Neural cell (in vitro differentiated cells): Measurements from ENCODE around the gene S1PR2. TPM values are rescaled to one million over a fixed set of nuclear protein-coding genes. Genes with fewer than 3 reads are reported as not detected.

Source experiments
- H2AFZ ChIP-seq: fragments of 200-600, 300-800 bp; sonication (generic), shearing (Covaris generic); 2 replicates; pipeline ENCODE4 v1.6.0; 2014; ENCODE audit warnings: low read depth, mild to moderate bottlenecking, antibody characterized with exemption, low read length, moderate library complexity
- H3F3A ChIP-seq: fragments of 200-600 bp; shearing (Covaris generic); 2 replicates; pipeline ENCODE4 v1.6.1; 2016; ENCODE audit warnings: mild to moderate bottlenecking, moderate library complexity, mixed read lengths, antibody characterized with exemption, low read length; ENCODE audit not compliant: insufficient read depth, poor library complexity, severe bottlenecking
- H3K27ac ChIP-seq: fragments of 200-600, 300-800 bp; sonication (generic), shearing (Covaris generic); 2 replicates; pipeline ENCODE4 v1.5.1; 2014; ENCODE audit warnings: mild to moderate bottlenecking, low read length, moderate library complexity
- H3K27me3 ChIP-seq: fragments of 300-800, 200-600 bp; sonication (generic), shearing (Covaris generic); 2 replicates; pipeline ENCODE4 v1.6.0; 2014; ENCODE audit warnings: mild to moderate bottlenecking, low read depth, low read length, moderate library complexity; ENCODE audit not compliant: insufficient read depth
- H3K36me3 ChIP-seq: fragments of 300-800, 200-600 bp; sonication (generic), shearing (Covaris generic); 2 replicates; pipeline ENCODE4 v1.5.1; 2014; ENCODE audit warnings: mild to moderate bottlenecking, antibody characterized with exemption, low read length, moderate library complexity; ENCODE audit not compliant: insufficient read depth
- H3K4me2 ChIP-seq: fragments of 300-800, 200-600 bp; sonication (generic), shearing (Covaris generic); 2 replicates; pipeline ENCODE4 v1.6.0; 2014; ENCODE audit warnings: mild to moderate bottlenecking, low read length
- H3K4me3 ChIP-seq: fragments of 300-800, 200-600 bp; sonication (generic), shearing (Covaris generic); 2 replicates; pipeline ENCODE4 v1.5.1; 2014; ENCODE audit warnings: mild to moderate bottlenecking, low read length, moderate library complexity
- H3K79me2 ChIP-seq: fragments of 200-600 bp; shearing (Covaris generic); replicated peaks from 2 replicates; pipeline ENCODE4 v1.6.0; 2014; ENCODE audit warnings: mild to moderate bottlenecking, low read length, moderate library complexity; ENCODE audit not compliant: insufficient read depth
- H3K9ac ChIP-seq: fragments of 300-800, 200-600 bp; sonication (generic), shearing (Covaris generic); 2 replicates; pipeline ENCODE4 v1.6.1; 2016; ENCODE audit warnings: mild to moderate bottlenecking, low read length, mixed read lengths
- H3K9me2 ChIP-seq: fragments of 200-600 bp; shearing (Covaris generic); 2 replicates; pipeline ENCODE4 v1.6.1; 2016; ENCODE audit warnings: mild to moderate bottlenecking, low read length, mixed read lengths; ENCODE audit not compliant: insufficient read depth
- H3K9me3 ChIP-seq: fragments of 200-600, 300-800 bp; sonication (generic), shearing (Covaris generic); 2 replicates; pipeline ENCODE4 v1.6.1; 2016; ENCODE audit warnings: mild to moderate bottlenecking, mixed run types, low read length, moderate library complexity, mixed read lengths
- H4K20me1 ChIP-seq: fragments of 200-600 bp; shearing (Covaris generic); 2 replicates; pipeline ENCODE4 v1.6.1; 2016; ENCODE audit warnings: mild to moderate bottlenecking, mixed run types; ENCODE audit not compliant: insufficient read depth
- CTCF ChIP-seq: fragments of 450-650 bp; IDR thresholded peaks from 2 replicates; pipeline ENCODE4 v1.5.1; 2014; ENCODE audit warnings: antibody characterized with exemption, mild to moderate bottlenecking, moderate library complexity; ENCODE audit not compliant: poor library complexity, severe bottlenecking
- EP300 ChIP-seq: fragments of 450-650 bp; conservative IDR thresholded peaks from 2 replicates; pipeline ENCODE4 v1.6.1; 2014; ENCODE audit warnings: antibody characterized with exemption, mild to moderate bottlenecking, moderate library complexity; ENCODE audit not compliant: poor library complexity, severe bottlenecking
- EZH2 ChIP-seq: fragments of 200-600, 300-800 bp; shearing (Covaris generic), sonication (generic); IDR thresholded peaks from 2 replicates; pipeline ENCODE4 v1.6.1; 2014; ENCODE audit warnings: antibody characterized with exemption, low read length, borderline replicate concordance, mild to moderate bottlenecking; ENCODE audit not compliant: insufficient read depth, poor library complexity, severe bottlenecking
- MXI1 ChIP-seq: fragments of 450-650 bp; conservative IDR thresholded peaks from 2 replicates; pipeline ENCODE4 v1.6.1; 2014; ENCODE audit warnings: antibody characterized with exemption, mild to moderate bottlenecking; ENCODE audit not compliant: poor library complexity, severe bottlenecking
- POLR2AphosphoS5 ChIP-seq: IDR thresholded peaks from 2 replicates; pipeline ENCODE4 v1.6.1; 2012
- RAD21 ChIP-seq: fragments of 450-650 bp; conservative IDR thresholded peaks from 2 replicates; pipeline ENCODE4 v1.6.1; 2014; ENCODE audit warnings: antibody characterized with exemption, mild to moderate bottlenecking, moderate library complexity
- REST ChIP-seq: IDR thresholded peaks from 2 replicates; pipeline ENCODE4 v1.6.1; 2012; ENCODE audit warnings: borderline replicate concordance
- SMC3 ChIP-seq: fragments of 450-650 bp; conservative IDR thresholded peaks from 2 replicates; pipeline ENCODE4 v1.6.1; 2014; ENCODE audit warnings: antibody characterized with exemption, mild to moderate bottlenecking, moderate library complexity; ENCODE audit not compliant: poor library complexity
- TAF1 ChIP-seq: IDR thresholded peaks from 2 replicates; pipeline ENCODE4 v1.6.1; 2012; ENCODE audit warnings: low read depth
- polyA plus RNA-seq: library from polyadenylated mRNA; depleted of rRNA; stranded (reverse); fragments of >200 nt; gene quantifications from 2 replicates; pipeline ENCODE4 v1.2.3, GENCODE V29; 2014

Gene S1PR2
- polyA plus RNA-seq, 1 donor from 2014 or later = 7.5 TPM

- Histone ChIP-seq H3K79me2 (peaks cover 28% of the 10 kb centered on the region), H3K27me3 (no peaks in the 10 kb centered on the region), H3K9me3 (no peaks in the 10 kb centered on the region), H4K20me1 (no peaks in the 10 kb centered on the region), H3K27ac (no peak overlapping the region), H3F3A (no peaks in the 10 kb centered on the region), H2AFZ (no peak overlapping the region), H3K9ac (no peak overlapping the region), H3K4me3 (no peak overlapping the region), H3K4me2 (no peak overlapping the region), H3K36me3 (no peaks in the 10 kb centered on the region), H3K9me2 (no peaks in the 10 kb centered on the region)
- TF ChIP-seq RAD21 (no peak), CTCF (no peak), POLR2AphosphoS5 (no peak), EP300 (no peak), EZH2 (no peak), MXI1 (no peak)
These were observed 47.2 kb downstream of the S1PR2 start for GRCh38 chr19:10183926-10184325.

- Histone ChIP-seq H3K9ac (no peak overlapping the region), H3K9me2 (no peaks in the 10 kb centered on the region), H3K36me3 (no peaks in the 10 kb centered on the region), H3K4me2 (no peak overlapping the region), H3K79me2 (peaks cover 21% of the 10 kb centered on the region), H3F3A (no peaks in the 10 kb centered on the region), H3K9me3 (no peaks in the 10 kb centered on the region), H3K4me3 (no peak overlapping the region), H2AFZ (no peak overlapping the region), H4K20me1 (no peaks in the 10 kb centered on the region), H3K27ac (no peak overlapping the region), H3K27me3 (no peaks in the 10 kb centered on the region)
- TF ChIP-seq MXI1 (no peak), EZH2 (no peak), EP300 (no peak), TAF1 (no peak), SMC3 (no peak), POLR2AphosphoS5 (no peak), CTCF (no peak), REST (no peak), RAD21 (no peak)
These were observed 48.3 kb downstream of the S1PR2 start for GRCh38 chr19:10182847-10183246.
